HG03039 (cell line): ENCODE data around the gene IDH3A.

Experiments
- ATAC-seq: cut with Tn5 transposase; IDR thresholded peaks from one replicate; pipeline ENCODE4 v1.9.1; 2021; ENCODE audit warnings: mild to moderate bottlenecking, moderate library complexity; ENCODE audit not compliant: unreplicated experiment

Gene IDH3A

GRCh38 chr15:78149068-78149804, at the start of gene IDH3A:
TSS of gene IDH3A (plus strand) at chr15:78149362. CDS start at chr15:78149404, 42 bp downstream.
- ATAC-seq = peak; percentile 78

GRCh38 chr15:78100886-78101285, 48.3 kb upstream of the IDH3A start:
- no peak for ATAC-seq

- no peak for ATAC-seq
Observed at GRCh38 chr15:78101423-78102105, 47.6 kb upstream of the IDH3A start.

- no peak for ATAC-seq
Observed at GRCh38 chr15:78102211-78102610, 47.0 kb upstream of the IDH3A start.

- ATAC-seq = no peak
Observed at GRCh38 chr15:78102741-78103140, 46.4 kb upstream of the IDH3A start.

- ATAC-seq = peak; percentile 65
Observed at GRCh38 chr15:78103406-78104118, 45.6 kb upstream of the IDH3A start.

- ATAC-seq = no peak
Observed at GRCh38 chr15:78104119-78104479, 45.1 kb upstream of the IDH3A start.

- ATAC-seq = no peak
Observed at GRCh38 chr15:78104566-78105475, 44.3 kb upstream of the IDH3A start.

- no peak for ATAC-seq
Observed at GRCh38 chr15:78105476-78106241, 43.5 kb upstream of the IDH3A start.

- ATAC-seq = no peak
Observed at GRCh38 chr15:78107471-78107870, 41.7 kb upstream of the IDH3A start.

GRCh38 chr15:78108300-78109084, 40.7 kb upstream of the IDH3A start:
- no peak for ATAC-seq

- ATAC-seq = no peak
Observed at GRCh38 chr15:78109156-78109555, 40.0 kb upstream of the IDH3A start.

- no peak for ATAC-seq
Observed at GRCh38 chr15:78110096-78110495, 39.1 kb upstream of the IDH3A start.

- ATAC-seq = no peak
Observed at GRCh38 chr15:78110916-78111475, 38.2 kb upstream of the IDH3A start.

- no peak for ATAC-seq
Observed at GRCh38 chr15:78111788-78112187, 37.4 kb upstream of the IDH3A start.

GRCh38 chr15:78112551-78112950, 36.6 kb upstream of the IDH3A start:
- no peak for ATAC-seq

GRCh38 chr15:78120523-78120922, 28.6 kb upstream of the IDH3A start:
- ATAC-seq = no peak

GRCh38 chr15:78125267-78125666, 23.9 kb upstream of the IDH3A start:
- ATAC-seq = no peak

GRCh38 chr15:78127882-78128281, 21.3 kb upstream of the IDH3A start:
- no peak for ATAC-seq
